A549 treated with Mapracorat at 1 μM for 4 hours (cell line): ENCODE results near the gene ANKZF1. TPM values are rescaled to one million over a fixed set of nuclear protein-coding genes. Genes with fewer than 3 reads are reported as not detected.

Source experiments
- total RNA-seq: library from RNA; stranded (reverse); fragments of 200-300 nt; extraction: Qiagen RNA extraction; gene quantifications from 5 replicates; pipeline ENCODE4 v1.2.3, GENCODE V29; 2022

The ANKZF1 gene, protein sequence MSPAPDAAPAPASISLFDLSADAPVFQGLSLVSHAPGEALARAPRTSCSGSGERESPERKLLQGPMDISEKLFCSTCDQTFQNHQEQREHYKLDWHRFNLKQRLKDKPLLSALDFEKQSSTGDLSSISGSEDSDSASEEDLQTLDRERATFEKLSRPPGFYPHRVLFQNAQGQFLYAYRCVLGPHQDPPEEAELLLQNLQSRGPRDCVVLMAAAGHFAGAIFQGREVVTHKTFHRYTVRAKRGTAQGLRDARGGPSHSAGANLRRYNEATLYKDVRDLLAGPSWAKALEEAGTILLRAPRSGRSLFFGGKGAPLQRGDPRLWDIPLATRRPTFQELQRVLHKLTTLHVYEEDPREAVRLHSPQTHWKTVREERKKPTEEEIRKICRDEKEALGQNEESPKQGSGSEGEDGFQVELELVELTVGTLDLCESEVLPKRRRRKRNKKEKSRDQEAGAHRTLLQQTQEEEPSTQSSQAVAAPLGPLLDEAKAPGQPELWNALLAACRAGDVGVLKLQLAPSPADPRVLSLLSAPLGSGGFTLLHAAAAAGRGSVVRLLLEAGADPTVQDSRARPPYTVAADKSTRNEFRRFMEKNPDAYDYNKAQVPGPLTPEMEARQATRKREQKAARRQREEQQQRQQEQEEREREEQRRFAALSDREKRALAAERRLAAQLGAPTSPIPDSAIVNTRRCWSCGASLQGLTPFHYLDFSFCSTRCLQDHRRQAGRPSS
- 13.6 to 19.8 TPM (median 16.9 TPM) in 5 replicates for total RNA-seq

DNA sequence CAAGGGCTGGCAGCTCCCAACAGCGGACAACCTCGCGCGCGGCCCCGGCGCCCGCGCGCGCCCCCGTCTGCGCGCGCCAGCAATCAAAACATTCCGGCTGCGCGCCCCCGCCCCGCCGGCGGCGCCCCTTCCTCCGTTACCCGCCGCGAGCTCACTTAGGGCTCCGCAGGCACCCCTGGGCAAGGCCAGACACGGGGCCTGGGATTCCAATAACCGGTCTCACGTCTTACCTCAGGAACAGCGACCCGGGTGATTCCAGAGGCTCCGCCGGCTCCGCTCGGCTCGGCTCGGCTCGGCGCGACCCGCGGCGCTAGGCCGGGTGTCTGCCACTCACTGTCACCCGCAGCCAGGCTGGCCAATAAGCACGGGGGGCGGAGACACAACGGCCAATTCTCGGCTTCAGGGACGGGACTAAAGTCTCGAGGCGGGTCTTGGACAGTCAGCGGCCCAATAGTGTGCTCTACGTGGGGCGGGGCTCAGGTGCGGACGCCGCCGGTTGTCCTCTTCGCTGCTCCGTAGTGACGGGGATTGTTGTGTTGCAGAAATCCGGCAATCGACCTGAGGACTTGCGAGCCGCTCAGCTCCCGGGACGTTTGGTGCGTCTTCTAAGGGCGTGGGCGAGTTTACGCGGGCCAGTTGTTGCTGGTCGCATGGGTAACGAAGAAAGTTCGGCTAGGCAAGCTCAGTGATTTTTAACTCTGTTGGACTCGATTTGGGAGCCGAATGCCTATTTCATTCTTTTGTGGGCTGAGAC is at the start of gene ANKZF1, which contains the start of gene ATG9A:
Gene ANKZF1, plus strand, starts transcription at position 502 of the 754 bp plus-strand sequence. CDS start 452 bp downstream, outside the sequence.
Gene ATG9A, minus strand, starts transcription at position 332 of the 754 bp plus-strand sequence. CDS start 1,612 bp downstream, outside the sequence.

GRCh38 chr2:219206328-219207133 is 23.1 kb upstream of the ANKZF1 start, which contains the start of gene ZFAND2B:
Gene ZFAND2B (plus strand): TSS chr2:219206782. CDS start chr2:219206988, 206 bp downstream.

GRCh38 chr2:219218732-219219701 is 10.6 kb upstream of the ANKZF1 start, which contains the start of gene ABCB6:
Gene ABCB6 (minus strand): TSS chr2:219218958. CDS start chr2:219218673, 285 bp downstream.

GRCh38 chr2:219245148-219245898 is 15.7 kb downstream of the ANKZF1 start, which contains the start of the genes GLB1L and STK16:
Gene GLB1L (minus strand): TSS chr2:219245444. CDS start chr2:219243573, 1,871 bp downstream.
Gene STK16 (plus strand): TSS chr2:219245479. CDS start chr2:219246000, 521 bp downstream.

DNA sequence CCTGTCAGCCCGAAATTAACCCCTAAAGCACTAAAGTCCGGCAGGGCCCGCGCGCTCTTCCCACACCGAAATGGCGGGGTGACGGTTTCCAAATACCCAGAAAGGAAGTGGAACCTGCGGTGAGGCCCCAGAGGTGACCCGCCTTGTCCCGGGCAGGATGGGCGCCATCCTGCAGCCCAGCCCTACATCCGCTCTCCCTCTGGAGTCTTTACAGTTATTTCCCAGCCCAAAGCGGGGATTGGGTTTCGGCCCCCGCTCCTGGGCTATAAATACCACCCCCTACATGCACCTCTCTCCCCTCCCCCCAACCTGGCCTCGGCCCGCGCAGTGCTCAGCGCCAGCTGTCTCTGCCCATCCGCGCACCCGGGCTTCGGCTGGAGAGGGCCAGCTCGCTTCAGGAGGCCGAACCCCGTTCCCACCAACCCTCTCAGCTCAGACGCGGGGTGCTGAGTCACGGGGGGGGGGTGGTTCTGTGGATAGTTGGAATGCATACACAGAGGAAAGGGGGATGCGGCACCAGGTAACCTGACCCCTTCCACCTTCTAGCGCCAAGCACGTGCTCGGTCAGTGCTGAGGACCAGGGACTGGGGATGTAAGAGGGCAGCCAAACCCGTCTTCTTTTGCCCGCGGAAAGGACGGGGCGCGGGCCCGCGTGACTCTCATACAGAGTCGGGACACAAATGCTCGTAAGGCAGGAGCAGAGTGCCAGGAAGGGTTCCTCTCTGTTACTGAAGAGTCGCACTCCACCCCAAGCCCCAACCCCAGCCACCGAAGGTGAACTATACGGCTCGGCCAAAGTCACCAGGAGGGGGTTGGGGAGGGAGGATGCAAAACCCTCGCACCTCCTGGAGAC is 23.5 kb downstream of the ANKZF1 start, which contains the start of gene TUBA4B:
Gene TUBA4B, plus strand, starts transcription at position 344 of the 853 bp plus-strand sequence. Its CDS starts 165 bp downstream, at position 509.

GRCh38 chr2:219253753-219254589 is 24.4 kb downstream of the ANKZF1 start, which contains the start of gene TUBA4A:
Gene TUBA4A (minus strand): TSS chr2:219253918. CDS start chr2:219253858, 60 bp downstream.

GRCh38 chr2:219279151-219279915 is 49.7 kb downstream of the ANKZF1 start, which contains the start of gene DNAJB2:
Gene DNAJB2 (plus strand): TSS chr2:219279366. CDS start chr2:219279834, 468 bp downstream.

Other genes with a start within 250 kb of the ANKZF1 start
- not detected in 5 replicates for gene FEV, start 244.6 kb upstream of the ANKZF1 start, total RNA-seq
- gene CRYBA2, start 236.4 kb upstream of the ANKZF1 start, total RNA-seq = not detected in 5 replicates
- gene CFAP65, start 188.3 kb upstream of the ANKZF1 start, total RNA-seq = 0.12 to 0.48 TPM (median 0.29 TPM) in 5 replicates
- 0.30 to 0.89 TPM (median 0.53 TPM) in 5 replicates for gene IHH, start 168.9 kb upstream of the ANKZF1 start, total RNA-seq
- 15.0 to 17.9 TPM (median 17.1 TPM) in 5 replicates for gene NHEJ1, start 69.0 kb upstream of the ANKZF1 start, total RNA-seq
- 0.59 to 1.1 TPM (median 0.86 TPM) in 5 replicates for gene SLC23A3, start 59.8 kb upstream of the ANKZF1 start, total RNA-seq
- 37.5 to 49.4 TPM (median 49.0 TPM) in 5 replicates for gene CNPPD1, start 52.9 kb upstream of the ANKZF1 start, total RNA-seq
- 58.9 to 86.5 TPM (median 84.0 TPM) in 5 replicates for gene RETREG2, start 51.5 kb upstream of the ANKZF1 start, total RNA-seq
- 17.4 to 22.2 TPM (median 21.2 TPM) in 5 replicates for gene ZFAND2B, start 23.0 kb upstream of the ANKZF1 start, total RNA-seq
- gene ABCB6, start 10.8 kb upstream of the ANKZF1 start, total RNA-seq = 20.0 to 39.6 TPM (median 30.0 TPM) in 5 replicates
- gene ATG9A, start 170 bp upstream of the ANKZF1 start, total RNA-seq = 38.4 to 49.5 TPM (median 43.9 TPM) in 5 replicates
- gene GLB1L, start 15.6 kb downstream of the ANKZF1 start, total RNA-seq = 5.3 to 7.4 TPM (median 5.5 TPM) in 5 replicates
- 28.7 to 32.1 TPM (median 29.8 TPM) in 5 replicates for gene STK16, start 15.7 kb downstream of the ANKZF1 start, total RNA-seq
- 0.13 to 0.28 TPM (median 0.18 TPM) in 4 of 5 replicates, not detected in the other for gene TUBA4B, start 23.4 kb downstream of the ANKZF1 start, total RNA-seq
- gene TUBA4A, start 24.1 kb downstream of the ANKZF1 start, total RNA-seq = 250 to 402 TPM (median 282 TPM) in 5 replicates
- 32.8 to 43.6 TPM (median 40.5 TPM) in 5 replicates for gene DNAJB2, start 49.6 kb downstream of the ANKZF1 start, total RNA-seq
- gene PTPRN, start 79.6 kb downstream of the ANKZF1 start, total RNA-seq = 1.1 to 1.8 TPM (median 1.3 TPM) in 5 replicates
- not detected in 5 replicates for gene RESP18, start 102.9 kb downstream of the ANKZF1 start, total RNA-seq
- gene DNPEP, start 158.1 kb downstream of the ANKZF1 start, total RNA-seq = 60.0 to 70.4 TPM (median 63.8 TPM) in 5 replicates
- 0.07 to 0.39 TPM (median 0.24 TPM) in 5 replicates for gene DES, start 188.6 kb downstream of the ANKZF1 start, total RNA-seq
- gene SPEG, start 205.0 kb downstream of the ANKZF1 start, total RNA-seq = 6.6 to 11.2 TPM (median 7.6 TPM) in 5 replicates